Stimulated activated memory B cell treated with anti-CD40 and anti-IgM and Interleukin-4, amounts not matched to agents 10 μg/mL and 1 μg/mL and 100 μg/mL, for 72 hours (primary cell): Measurements from ENCODE around the gene RPL29.
A peak's percentile ranks its signal among the peaks of the same experiment; 100 is the strongest.

Experiments
- ATAC-seq: fragments of 150-1000 bp; cut with Tn5 transposase; 2 replicates; pipeline ENCODE4 v1.10.0; 2021
- H3K27ac Mint-ChIP-seq: one replicate; pipeline ENCODE4 v1.8.0; 2022; ENCODE audit warnings: mild to moderate bottlenecking, mixed read lengths
- H3K27me3 Mint-ChIP-seq: one replicate; pipeline ENCODE4 v1.8.0; 2022; ENCODE audit warnings: mixed read lengths
- H3K36me3 Mint-ChIP-seq: one replicate; pipeline ENCODE4 v1.8.0; 2022; ENCODE audit warnings: mixed read lengths
- H3K4me1 Mint-ChIP-seq: one replicate; pipeline ENCODE4 v1.8.0; 2022; ENCODE audit warnings: mixed read lengths
- H3K4me3 Mint-ChIP-seq: one replicate; pipeline ENCODE4 v1.8.0; 2022; ENCODE audit warnings: mild to moderate bottlenecking, moderate library complexity, mixed read lengths
- H3K9me3 Mint-ChIP-seq: one replicate; pipeline ENCODE4 v1.8.0; 2022; ENCODE audit warnings: mixed read lengths

RPL29 gene

GRCh38 chr3:52032702-52033408 is 37.2 kb upstream of the RPL29 start:
- Mint-ChIP-seq H3K9me3 (peaks cover 3% of the 10 kb centered on the region), H3K27ac (no peak overlapping the region), H3K27me3 (peaks cover 21% of the 10 kb centered on the region), H3K36me3 (no peaks in the 10 kb centered on the region), H3K4me3 (no peak overlapping the region), H3K4me1 (peaks cover 15% of the 10 kb centered on the region)
- ATAC-seq = no peak

GRCh38 chr3:52031896-52032295 is 36.2 kb upstream of the RPL29 start:
- Mint-ChIP-seq H3K27me3 (peaks cover 26% of the 10 kb centered on the region), H3K27ac (no peak overlapping the region), H3K4me1 (peaks cover 14% of the 10 kb centered on the region), H3K9me3 (peaks cover 3% of the 10 kb centered on the region), H3K4me3 (no peak overlapping the region), H3K36me3 (no peaks in the 10 kb centered on the region)
- no peak for ATAC-seq

GRCh38 chr3:52030714-52031310 is 35.1 kb upstream of the RPL29 start:
- Mint-ChIP-seq H3K4me1 (peaks cover 4% of the 10 kb centered on the region), H3K27ac (no peak overlapping the region), H3K9me3 (peaks cover 3% of the 10 kb centered on the region), H3K27me3 (peaks cover 26% of the 10 kb centered on the region), H3K36me3 (no peaks in the 10 kb centered on the region), H3K4me3 (no peak overlapping the region)
- no peak for ATAC-seq

GRCh38 chr3:52029535-52029934 is 33.8 kb upstream of the RPL29 start:
- peaks cover 24% of the 10 kb centered on the region for H3K27me3 Mint-ChIP-seq
- ATAC-seq = no peak

GRCh38 chr3:52029053-52029452 is 33.4 kb upstream of the RPL29 start:
- H3K9me3 Mint-ChIP-seq = peaks cover 3% of the 10 kb centered on the region
- H3K36me3 Mint-ChIP-seq = no peaks in the 10 kb centered on the region
- peaks cover 24% of the 10 kb centered on the region for H3K27me3 Mint-ChIP-seq
- no peak overlapping the region for H3K27ac Mint-ChIP-seq
- no peak overlapping the region for H3K4me3 Mint-ChIP-seq
- ATAC-seq = no peak
- peaks cover 11% of the 10 kb centered on the region for H3K4me1 Mint-ChIP-seq

More at GRCh38 chr3:52029535-52029934, 33.8 kb upstream of the RPL29 start:
- Mint-ChIP-seq H3K9me3 (peaks cover 3% of the 10 kb centered on the region), H3K4me3 (no peak overlapping the region), H3K36me3 (no peaks in the 10 kb centered on the region), H3K27ac (no peak overlapping the region), H3K4me1 (peaks cover 6% of the 10 kb centered on the region)

- H3K4me3 Mint-ChIP-seq = no peak overlapping the region
- H3K27ac Mint-ChIP-seq = no peak overlapping the region
- peaks cover 16% of the 10 kb centered on the region for H3K4me1 Mint-ChIP-seq
- H3K9me3 Mint-ChIP-seq = peaks cover 3% of the 10 kb centered on the region
- no peak for ATAC-seq
- H3K27me3 Mint-ChIP-seq = peaks cover 21% of the 10 kb centered on the region
- H3K36me3 Mint-ChIP-seq = no peaks in the 10 kb centered on the region
Measured at GRCh38 chr3:52028572-52028971, 32.9 kb upstream of the RPL29 start.

GRCh38 chr3:52026041-52026440 is 30.3 kb upstream of the RPL29 start:
- no peak overlapping the region for H3K4me3 Mint-ChIP-seq
- no peaks in the 10 kb centered on the region for H3K36me3 Mint-ChIP-seq
- H3K27ac Mint-ChIP-seq = no peak overlapping the region
- H3K27me3 Mint-ChIP-seq = peaks cover 18% of the 10 kb centered on the region
- no peaks in the 10 kb centered on the region for H3K9me3 Mint-ChIP-seq
- peaks cover 36% of the 10 kb centered on the region for H3K4me1 Mint-ChIP-seq
- no peak for ATAC-seq

GRCh38 chr3:52025453-52025852 is 29.8 kb upstream of the RPL29 start:
- H3K4me3 Mint-ChIP-seq = no peak overlapping the region
- H3K27me3 Mint-ChIP-seq = peaks cover 18% of the 10 kb centered on the region
- no peak for ATAC-seq
- H3K36me3 Mint-ChIP-seq = no peaks in the 10 kb centered on the region
- no peaks in the 10 kb centered on the region for H3K9me3 Mint-ChIP-seq
- H3K27ac Mint-ChIP-seq = no peak overlapping the region
- H3K4me1 Mint-ChIP-seq = peaks cover 36% of the 10 kb centered on the region

GRCh38 chr3:52024765-52025452 is 29.2 kb upstream of the RPL29 start:
- H3K27me3 Mint-ChIP-seq = peaks cover 18% of the 10 kb centered on the region
- no peak for ATAC-seq
- no peak overlapping the region for H3K27ac Mint-ChIP-seq
- no peaks in the 10 kb centered on the region for H3K9me3 Mint-ChIP-seq
- no peaks in the 10 kb centered on the region for H3K36me3 Mint-ChIP-seq
- H3K4me1 Mint-ChIP-seq = peaks cover 36% of the 10 kb centered on the region
- H3K4me3 Mint-ChIP-seq = no peak overlapping the region

- Mint-ChIP-seq H3K27ac (peak overlapping the region; percentile 31), H3K9me3 (no peaks in the 10 kb centered on the region), H3K36me3 (no peaks in the 10 kb centered on the region), H3K4me3 (peak overlapping the region; percentile 36), H3K27me3 (peaks cover 18% of the 10 kb centered on the region), H3K4me1 (peaks cover 36% of the 10 kb centered on the region)
- ATAC-seq = peak; percentile 81
Measured at GRCh38 chr3:52023860-52024764, 28.4 kb upstream of the RPL29 start.

GRCh38 chr3:52023101-52023770 is 27.5 kb upstream of the RPL29 start:
- H3K4me3 Mint-ChIP-seq = no peak overlapping the region
- no peak for ATAC-seq
- H3K36me3 Mint-ChIP-seq = no peaks in the 10 kb centered on the region
- no peaks in the 10 kb centered on the region for H3K9me3 Mint-ChIP-seq
- peaks cover 17% of the 10 kb centered on the region for H3K27me3 Mint-ChIP-seq
- peak overlapping the region; percentile 31 for H3K27ac Mint-ChIP-seq
- peaks cover 36% of the 10 kb centered on the region for H3K4me1 Mint-ChIP-seq

- ATAC-seq = no peak
Measured at GRCh38 chr3:52022323-52023100, 26.8 kb upstream of the RPL29 start.

GRCh38 chr3:52021489-52022268 is 26.0 kb upstream of the RPL29 start:
- Mint-ChIP-seq H3K27me3 (peaks cover 20% of the 10 kb centered on the region), H3K9me3 (no peaks in the 10 kb centered on the region), H3K27ac (no peak overlapping the region), H3K4me3 (no peak overlapping the region), H3K36me3 (no peaks in the 10 kb centered on the region), H3K4me1 (peaks cover 36% of the 10 kb centered on the region)
- ATAC-seq = no peak

More at GRCh38 chr3:52022323-52023100, 26.8 kb upstream of the RPL29 start:
- Mint-ChIP-seq H3K9me3 (no peaks in the 10 kb centered on the region), H3K4me3 (no peak overlapping the region), H3K36me3 (no peaks in the 10 kb centered on the region), H3K4me1 (peaks cover 36% of the 10 kb centered on the region), H3K27ac (no peak overlapping the region), H3K27me3 (peaks cover 13% of the 10 kb centered on the region)
